Left ventricle myocardium inferior (tissue), 1 donor: ENCODE measurements around the gene ST8SIA6. TPM values are rescaled to one million over a fixed set of nuclear protein-coding genes. Genes with fewer than 3 reads are reported as not detected.

Source experiments
- DNase-seq: peaks from one replicate; pipeline ENCODE4 v3.0.0-alpha.2; 2020
- H3K27ac ChIP-seq: fragments of 200-600 bp; replicated peaks from 2 replicates; pipeline ENCODE4 v1.8.0; 2021
- H3K27me3 ChIP-seq: fragments of 200-600 bp; 2 replicates; pipeline ENCODE4 v1.8.0; 2021; ENCODE audit warnings: low read depth
- H3K36me3 ChIP-seq: fragments of 200-600 bp; 2 replicates; pipeline ENCODE4 v1.8.0; 2021
- H3K4me1 ChIP-seq: fragments of 200-600 bp; 2 replicates; pipeline ENCODE4 v1.8.0; 2021
- H3K4me3 ChIP-seq: fragments of 200-600 bp; 2 replicates; pipeline ENCODE4 v1.8.0; 2021; ENCODE audit warnings: mild to moderate bottlenecking, moderate library complexity
- H3K9me3 ChIP-seq: fragments of 200-600 bp; replicated peaks from 2 replicates; pipeline ENCODE4 v1.8.0; 2021
- intact Hi-C: fragments of 100-400 bp; cut with micrococcal nuclease; formaldehyde crosslinking; loops from one replicate; pipeline ENCODE4 v1.11.0; 2022
- total RNA-seq: library from RNA; stranded (reverse); fragmentation: NEBNext Ultra II Directional; extraction: Animal tissue kit (Norgen Biotek cat#: 25700); gene quantifications from one replicate; pipeline ENCODE4 v1.2.1, GENCODE V29; 2021
- TF ChIP-seq, protein P1 (sequence below): fragments of 200-600 bp; IDR thresholded peaks from 2 replicates; pipeline ENCODE4 v1.8.0; 2021; ENCODE audit warnings: antibody characterized with exemption, mild to moderate bottlenecking, borderline replicate concordance
- donor health status: DM: no; HTN: yes; CAD: no; lungs with severe emphysema.

ST8SIA6 gene
- total RNA-seq, 1 donor from 2014 or later: 10.1 TPM

DNA sequence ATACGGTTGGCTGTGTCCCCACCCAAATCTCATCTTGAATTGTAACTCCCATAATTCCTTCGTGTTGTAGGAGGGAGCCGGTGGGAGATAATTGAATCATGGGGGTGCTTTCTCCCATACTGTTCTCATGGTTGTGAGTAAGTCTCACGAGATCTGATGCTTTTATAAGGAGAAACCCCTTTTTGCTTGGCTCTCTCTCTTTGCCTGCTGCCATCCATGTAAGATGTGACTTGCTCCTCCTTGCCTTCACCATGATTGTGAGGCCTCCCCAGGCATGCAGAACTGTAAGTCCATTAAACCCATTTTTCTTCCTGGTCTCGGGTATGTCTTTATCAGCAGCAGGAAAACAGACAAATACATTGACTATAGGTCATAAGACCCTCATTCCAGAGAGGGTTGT is 15.9 kb upstream of the ST8SIA6 start:
- peaks cover 5% of the 10 kb centered on the region for H3K4me1 ChIP-seq
- peaks cover 12% of the 10 kb centered on the region for H3K27me3 ChIP-seq
- no peak for DNase-seq
- no peak overlapping the region for H3K27ac ChIP-seq
- no peaks in the 10 kb centered on the region for H3K9me3 ChIP-seq
- no peak overlapping the region for H3K4me3 ChIP-seq
- H3K36me3 ChIP-seq: no peaks in the 10 kb centered on the region
- intact Hi-C loops: no loop called here
- TF ChIP-seq, protein P1, sequence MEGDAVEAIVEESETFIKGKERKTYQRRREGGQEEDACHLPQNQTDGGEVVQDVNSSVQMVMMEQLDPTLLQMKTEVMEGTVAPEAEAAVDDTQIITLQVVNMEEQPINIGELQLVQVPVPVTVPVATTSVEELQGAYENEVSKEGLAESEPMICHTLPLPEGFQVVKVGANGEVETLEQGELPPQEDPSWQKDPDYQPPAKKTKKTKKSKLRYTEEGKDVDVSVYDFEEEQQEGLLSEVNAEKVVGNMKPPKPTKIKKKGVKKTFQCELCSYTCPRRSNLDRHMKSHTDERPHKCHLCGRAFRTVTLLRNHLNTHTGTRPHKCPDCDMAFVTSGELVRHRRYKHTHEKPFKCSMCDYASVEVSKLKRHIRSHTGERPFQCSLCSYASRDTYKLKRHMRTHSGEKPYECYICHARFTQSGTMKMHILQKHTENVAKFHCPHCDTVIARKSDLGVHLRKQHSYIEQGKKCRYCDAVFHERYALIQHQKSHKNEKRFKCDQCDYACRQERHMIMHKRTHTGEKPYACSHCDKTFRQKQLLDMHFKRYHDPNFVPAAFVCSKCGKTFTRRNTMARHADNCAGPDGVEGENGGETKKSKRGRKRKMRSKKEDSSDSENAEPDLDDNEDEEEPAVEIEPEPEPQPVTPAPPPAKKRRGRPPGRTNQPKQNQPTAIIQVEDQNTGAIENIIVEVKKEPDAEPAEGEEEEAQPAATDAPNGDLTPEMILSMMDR: no peak

DNA sequence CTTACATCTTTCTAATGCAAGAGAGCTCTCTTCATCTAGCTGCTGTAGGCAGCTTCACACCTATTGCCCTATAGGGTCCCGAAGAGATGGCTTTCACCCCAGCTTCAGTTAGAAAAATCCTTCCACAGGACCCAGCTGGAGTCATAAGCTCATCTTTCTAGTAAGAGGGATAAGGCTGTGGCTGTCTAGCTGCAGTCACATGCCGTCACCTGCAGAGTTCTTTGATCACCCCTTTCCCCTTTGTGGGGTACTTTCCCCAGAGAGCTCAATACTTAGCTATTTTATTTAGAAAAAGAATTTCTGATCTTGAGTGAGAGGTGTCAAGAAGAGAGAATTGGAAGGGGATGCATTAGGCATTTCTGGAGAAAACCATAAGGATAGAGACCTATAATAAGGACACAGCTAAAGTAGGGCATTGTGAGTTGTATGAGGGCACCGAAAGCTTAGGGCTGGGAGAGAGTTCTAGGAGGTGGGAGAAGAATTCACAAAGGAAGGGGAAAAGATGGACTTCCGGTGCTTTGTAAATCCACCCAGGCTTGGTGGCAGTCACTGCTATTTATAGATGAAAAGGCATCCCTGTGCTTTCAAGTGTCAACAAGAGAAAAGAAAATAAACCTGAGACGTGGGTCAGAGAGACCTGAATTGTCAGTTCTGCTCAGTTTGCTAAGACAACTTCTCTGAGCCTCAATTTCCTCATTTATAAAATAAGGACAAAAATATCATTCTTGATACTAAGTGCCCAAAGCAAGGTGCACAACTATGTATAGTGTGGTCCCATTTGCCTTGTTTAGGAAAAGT is 11.1 kb upstream of the ST8SIA6 start:
- H3K27me3 ChIP-seq: no peaks in the 10 kb centered on the region
- H3K9me3 ChIP-seq: no peaks in the 10 kb centered on the region
- TF ChIP-seq, protein P1: no peak
- H3K27ac ChIP-seq: no peak overlapping the region
- H3K4me3 ChIP-seq: no peak overlapping the region
- no peaks in the 10 kb centered on the region for H3K4me1 ChIP-seq
- no peak for DNase-seq
- no peaks in the 10 kb centered on the region for H3K36me3 ChIP-seq
- intact Hi-C loops: no loop called here

- intact Hi-C loops: no loop called here
Observed at GRCh38 chr10:17464545-17464944, 10.2 kb upstream of the ST8SIA6 start.

GRCh38 chr10:17460756-17461155 is 6.4 kb upstream of the ST8SIA6 start:
- TF ChIP-seq, protein P1: no peak
- H3K27ac ChIP-seq: no peak overlapping the region
- DNase-seq: no peak
- intact Hi-C loops: no loop called here
- H3K27me3 ChIP-seq: peaks cover 8% of the 10 kb centered on the region
- H3K9me3 ChIP-seq: no peaks in the 10 kb centered on the region
- H3K4me1 ChIP-seq: no peaks in the 10 kb centered on the region
- H3K4me3 ChIP-seq: no peak overlapping the region
- H3K36me3 ChIP-seq: no peaks in the 10 kb centered on the region

More at GRCh38 chr10:17464545-17464944, 10.2 kb upstream of the ST8SIA6 start:
- no peaks in the 10 kb centered on the region for H3K27me3 ChIP-seq
- no peaks in the 10 kb centered on the region for H3K9me3 ChIP-seq
- DNase-seq: no peak
- no peaks in the 10 kb centered on the region for H3K36me3 ChIP-seq
- H3K4me3 ChIP-seq: no peak overlapping the region
- no peaks in the 10 kb centered on the region for H3K4me1 ChIP-seq
- TF ChIP-seq, protein P1: no peak
- H3K27ac ChIP-seq: no peak overlapping the region

GRCh38 chr10:17457083-17457482 is 2.7 kb upstream of the ST8SIA6 start:
- peaks cover 13% of the 10 kb centered on the region for H3K4me1 ChIP-seq
- no peak overlapping the region for H3K4me3 ChIP-seq
- TF ChIP-seq, protein P1: no peak
- intact Hi-C loops: no loop called here
- H3K27me3 ChIP-seq: peaks cover 40% of the 10 kb centered on the region
- no peak for DNase-seq
- no peaks in the 10 kb centered on the region for H3K36me3 ChIP-seq
- H3K27ac ChIP-seq: no peak overlapping the region
- peaks cover 6% of the 10 kb centered on the region for H3K9me3 ChIP-seq
